PC-9 (cell line): Measurements from ENCODE around the gene CHRNG. TPM values are rescaled to one million over a fixed set of nuclear protein-coding genes. Genes with fewer than 3 reads are reported as not detected.
"Not testable (repeated sequence)": the region's sequence is repeated elsewhere in the genome, so short reads cannot be mapped to it uniquely, and the experiment has no call there.

Source experiments
- BruUV-seq: library from RNA; stranded (reverse); fragments of 400-500 nt; replicated peaks from 2 replicates; lab custom pipeline; 2021; lab: Mats Ljungman, UMichigan
- CTCF ChIA-PET: fragments of 300-600 bp; sonication (Branson Sonifier 250); formaldehyde crosslinking; loops from one replicate; lab custom pipeline; 2022; ENCODE audit warnings: antibody characterized with exemption; lab: Charles Lee
- POLR2A ChIA-PET: fragments of 300-600 bp; sonication (Branson Sonifier 250); formaldehyde crosslinking; loops from one replicate; lab custom pipeline; 2022; ENCODE audit warnings: antibody characterized with exemption; ENCODE audit not compliant: unreplicated experiment; lab: Charles Lee
- DNase-seq, 2 experiments: peaks; one replicate each; pipeline versions ENCODE4 v3.0.0 to v3.0.0-alpha.2; 2015 to 2022; ENCODE audit warnings: mixed read lengths in 1 of 2
- H2AFZ ChIP-seq: fragments of 200-600 bp; sonication (generic); 2 replicates; pipeline ENCODE4 v1.8.1; 2017; ENCODE audit warnings: antibody characterized with exemption
- H3F3A ChIP-seq: fragments of 200-600 bp; sonication (generic); 2 replicates; pipeline ENCODE4 v1.8.1; 2017; ENCODE audit warnings: antibody characterized with exemption, mild to moderate bottlenecking, low read depth; ENCODE audit not compliant: insufficient read depth
- H3K27ac ChIP-seq: fragments of 200-600 bp; sonication (generic); 2 replicates; pipeline ENCODE4 v1.6.1; 2016; ENCODE audit warnings: mixed run types
- H3K27me3 ChIP-seq: fragments of 200-600 bp; sonication (generic); 2 replicates; pipeline ENCODE4 v1.6.1; 2016; ENCODE audit warnings: low read depth, mixed run types; ENCODE audit not compliant: insufficient read depth
- H3K36me3 ChIP-seq: fragments of 200-600 bp; sonication (generic); 2 replicates; pipeline ENCODE4 v1.6.1; 2016; ENCODE audit warnings: low read depth, mixed run types
- H3K4me1 ChIP-seq: fragments of 200-600 bp; sonication (generic); replicated peaks from 2 replicates; pipeline ENCODE4 v1.6.1; 2016; ENCODE audit warnings: mixed run types; ENCODE audit not compliant: insufficient read depth
- H3K4me2 ChIP-seq: fragments of 200-600 bp; sonication (generic); 2 replicates; pipeline ENCODE4 v1.6.1; 2017; ENCODE audit warnings: mixed run types
- H3K4me3 ChIP-seq: fragments of 200-600 bp; sonication (generic); 2 replicates; pipeline ENCODE4 v1.6.1; 2016; ENCODE audit warnings: mixed run types
- H3K79me2 ChIP-seq: fragments of 200-600 bp; sonication (generic); 2 replicates; pipeline ENCODE4 v1.6.1; 2017; ENCODE audit warnings: low read depth, mixed run types
- H3K9me2 ChIP-seq: fragments of 200-600 bp; sonication (generic); 2 replicates; pipeline ENCODE4 v1.8.1; 2017; ENCODE audit warnings: mild to moderate bottlenecking; ENCODE audit not compliant: insufficient read depth
- H3K9me3 ChIP-seq: fragments of 200-600 bp; sonication (generic); 2 replicates; pipeline ENCODE4 v1.8.1; 2016; ENCODE audit warnings: low read depth; ENCODE audit not compliant: insufficient read depth
- H4K20me1 ChIP-seq: fragments of 200-600 bp; sonication (generic); 2 replicates; pipeline ENCODE4 v1.8.1; 2017; ENCODE audit not compliant: insufficient read depth
- CTCF ChIP-seq: fragments of 200-600 bp; sonication (generic); conservative IDR thresholded peaks from 2 replicates; pipeline ENCODE4 v1.6.1; 2017; ENCODE audit warnings: mixed run types, antibody characterized with exemption, mild to moderate bottlenecking, moderate library complexity
- EZH2 ChIP-seq: fragments of 200-600 bp; sonication (generic); IDR thresholded peaks from 2 replicates; pipeline ENCODE4 v1.8.0; 2017; ENCODE audit warnings: antibody characterized with exemption, low read depth
- intact Hi-C: fragments of 100-400 bp; cut with micrococcal nuclease; formaldehyde crosslinking; loops from one replicate; pipeline ENCODE4 v1.10.0; 2022; ENCODE audit not compliant: unreplicated experiment
- total RNA-seq: library from RNA; stranded (reverse); gene quantifications from 2 replicates; pipeline ENCODE4 v1.2.3, GENCODE V29; 2021

CHRNG gene
- total RNA-seq, 1 experiment from 2014 or later: not detected

GRCh38 chr2:232532419-232532818, 7.1 kb upstream of the CHRNG start:
- no peaks in the 10 kb centered on the region for H3K79me2 ChIP-seq
- H3K9me3 ChIP-seq: 0 out of 2 replicates have a peak, but pooled peaks cover 2% of the 10 kb centered on the region
- H3F3A ChIP-seq: no peaks in the 10 kb centered on the region
- H3K4me1 ChIP-seq: no peaks in the 10 kb centered on the region
- intact Hi-C loops: no loop called here
- no peak overlapping the region for H2AFZ ChIP-seq
- ChIA-PET POLR2A (no interaction called here), CTCF (no interaction called here)
- no peaks in the 10 kb centered on the region for H3K9me2 ChIP-seq
- TF ChIP-seq EZH2 (no peak), CTCF (no peak)
- H3K36me3 ChIP-seq: no peaks in the 10 kb centered on the region
- no peaks in the 10 kb centered on the region for H4K20me1 ChIP-seq
- no peak overlapping the region for H3K27ac ChIP-seq
- no peak for DNase-seq
- BruUV-seq: no TSS peak
- H3K4me2 ChIP-seq: no peak overlapping the region
- no peak overlapping the region for H3K4me3 ChIP-seq
- no peaks in the 10 kb centered on the region for H3K27me3 ChIP-seq

DNA sequence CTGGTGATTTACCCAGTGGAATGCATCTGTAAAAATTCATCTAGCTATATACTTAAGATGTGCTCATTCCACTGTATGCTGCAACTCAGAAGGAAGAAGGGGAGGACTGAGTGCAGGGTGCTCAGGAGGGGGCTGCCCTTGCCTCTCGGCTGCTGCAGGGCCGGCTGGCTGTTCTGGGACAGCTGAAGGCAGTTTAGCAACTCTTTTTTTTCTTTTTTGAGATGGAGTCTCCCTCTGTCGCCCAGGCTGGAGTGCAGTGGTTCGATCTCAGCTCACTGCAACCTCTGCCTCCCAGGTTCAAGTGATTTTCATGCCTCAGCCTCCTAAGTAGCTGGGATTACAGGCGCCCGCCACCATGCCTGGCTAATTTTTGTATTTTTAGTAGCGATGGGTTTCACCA, 6.7 kb upstream of the CHRNG start:
- BruUV-seq, H3K27me3 ChIP-seq, H3F3A ChIP-seq, POLR2A ChIA-PET, H3K4me3 ChIP-seq, H2AFZ ChIP-seq, H3K4me1 ChIP-seq, H4K20me1 ChIP-seq, CTCF ChIA-PET, intact Hi-C loops, H3K79me2 ChIP-seq, H3K36me3 ChIP-seq, H3K9me2 ChIP-seq, H3K27ac ChIP-seq, H3K9me3 ChIP-seq, DNase-seq, H3K4me2 ChIP-seq: not testable (repeated sequence)

DNA sequence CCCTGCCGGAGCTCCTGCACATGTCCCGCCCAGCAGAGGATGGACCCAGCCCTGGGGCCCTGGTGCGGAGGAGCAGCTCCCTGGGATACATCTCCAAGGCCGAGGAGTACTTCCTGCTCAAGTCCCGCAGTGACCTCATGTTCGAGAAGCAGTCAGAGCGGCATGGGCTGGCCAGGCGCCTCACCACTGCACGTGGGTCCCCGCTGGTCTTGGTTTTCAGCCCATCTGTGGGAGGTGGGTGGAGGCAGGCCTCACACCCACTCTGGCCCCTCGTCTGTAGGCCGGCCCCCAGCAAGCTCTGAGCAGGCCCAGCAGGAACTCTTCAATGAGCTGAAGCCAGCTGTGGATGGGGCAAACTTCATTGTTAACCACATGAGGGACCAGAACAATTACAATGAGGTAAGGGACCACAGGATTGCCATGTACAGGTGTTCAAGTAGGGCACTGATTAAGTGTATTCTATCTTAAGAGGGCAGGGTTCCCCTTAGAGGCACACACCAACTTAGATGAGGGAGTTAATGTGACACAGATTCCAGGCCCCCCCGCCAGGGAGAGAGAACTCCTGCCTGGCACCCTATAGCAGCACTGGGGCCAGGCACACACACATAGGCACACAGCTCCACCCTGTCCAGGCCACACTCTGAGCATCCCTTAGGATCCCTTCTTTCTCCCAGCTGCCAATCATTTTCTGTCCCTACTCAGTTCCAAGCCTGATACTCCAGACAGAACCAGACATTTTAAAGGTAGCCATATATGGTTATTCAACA, 5.4 kb upstream of the CHRNG start:
- no peaks in the 10 kb centered on the region for H3K79me2 ChIP-seq
- no peaks in the 10 kb centered on the region for H3F3A ChIP-seq
- ChIA-PET CTCF (no interaction called here), POLR2A (interaction anchor here (0.6 kb wide), 1 partner anchor 16 kb away, joined by 4 read pairs; the partner anchor contains the start of genes EIF4E2 and TIGD1)
- no TSS peak for BruUV-seq
- H3K4me3 ChIP-seq: no peak overlapping the region
- H3K36me3 ChIP-seq: no peaks in the 10 kb centered on the region
- no peak overlapping the region for H3K4me2 ChIP-seq
- no peak for DNase-seq
- H3K27ac ChIP-seq: no peak overlapping the region
- no peaks in the 10 kb centered on the region for H3K4me1 ChIP-seq
- H2AFZ ChIP-seq: no peak overlapping the region
- 0 out of 2 replicates have a peak, but pooled peaks cover 2% of the 10 kb centered on the region for H3K9me3 ChIP-seq
- intact Hi-C loops: no loop called here
- TF ChIP-seq CTCF (no peak), EZH2 (no peak)
- no peaks in the 10 kb centered on the region for H3K27me3 ChIP-seq
- H3K9me2 ChIP-seq: no peaks in the 10 kb centered on the region
- H4K20me1 ChIP-seq: no peaks in the 10 kb centered on the region
